GM12874 (cell line): ENCODE measurements around the gene HBG2.

Experiments
- TF ChIP-seq, protein P1 (sequence below): IDR thresholded peaks from 2 replicates; pipeline ENCODE4 v1.5.1; 2011; ENCODE audit warnings: low read depth, mild to moderate bottlenecking, control low read depth, low read length, moderate library complexity; ENCODE audit not compliant: insufficient read depth

Gene HBG2

DNA sequence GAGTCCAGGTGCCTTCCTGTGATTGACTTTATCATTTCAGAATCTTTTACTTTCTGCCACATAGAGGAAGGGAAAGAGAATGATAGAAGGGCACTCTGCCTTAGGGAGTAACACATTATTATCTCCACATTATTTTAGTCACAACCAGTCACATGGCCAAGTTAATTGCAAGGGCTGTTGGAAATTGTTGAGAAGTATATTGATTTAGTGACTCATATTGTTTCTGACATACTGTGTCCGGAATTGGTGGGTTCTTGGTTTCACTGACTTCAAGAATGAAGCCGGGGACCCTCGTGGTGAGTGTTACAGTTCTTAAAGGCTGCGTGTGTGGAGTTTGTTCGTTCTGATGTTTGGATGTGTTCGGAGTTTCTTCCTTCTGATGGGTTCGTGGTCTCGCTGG, 38.4 kb upstream of the HBG2 start:
- TF ChIP-seq, protein P1, sequence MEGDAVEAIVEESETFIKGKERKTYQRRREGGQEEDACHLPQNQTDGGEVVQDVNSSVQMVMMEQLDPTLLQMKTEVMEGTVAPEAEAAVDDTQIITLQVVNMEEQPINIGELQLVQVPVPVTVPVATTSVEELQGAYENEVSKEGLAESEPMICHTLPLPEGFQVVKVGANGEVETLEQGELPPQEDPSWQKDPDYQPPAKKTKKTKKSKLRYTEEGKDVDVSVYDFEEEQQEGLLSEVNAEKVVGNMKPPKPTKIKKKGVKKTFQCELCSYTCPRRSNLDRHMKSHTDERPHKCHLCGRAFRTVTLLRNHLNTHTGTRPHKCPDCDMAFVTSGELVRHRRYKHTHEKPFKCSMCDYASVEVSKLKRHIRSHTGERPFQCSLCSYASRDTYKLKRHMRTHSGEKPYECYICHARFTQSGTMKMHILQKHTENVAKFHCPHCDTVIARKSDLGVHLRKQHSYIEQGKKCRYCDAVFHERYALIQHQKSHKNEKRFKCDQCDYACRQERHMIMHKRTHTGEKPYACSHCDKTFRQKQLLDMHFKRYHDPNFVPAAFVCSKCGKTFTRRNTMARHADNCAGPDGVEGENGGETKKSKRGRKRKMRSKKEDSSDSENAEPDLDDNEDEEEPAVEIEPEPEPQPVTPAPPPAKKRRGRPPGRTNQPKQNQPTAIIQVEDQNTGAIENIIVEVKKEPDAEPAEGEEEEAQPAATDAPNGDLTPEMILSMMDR = no peak

DNA sequence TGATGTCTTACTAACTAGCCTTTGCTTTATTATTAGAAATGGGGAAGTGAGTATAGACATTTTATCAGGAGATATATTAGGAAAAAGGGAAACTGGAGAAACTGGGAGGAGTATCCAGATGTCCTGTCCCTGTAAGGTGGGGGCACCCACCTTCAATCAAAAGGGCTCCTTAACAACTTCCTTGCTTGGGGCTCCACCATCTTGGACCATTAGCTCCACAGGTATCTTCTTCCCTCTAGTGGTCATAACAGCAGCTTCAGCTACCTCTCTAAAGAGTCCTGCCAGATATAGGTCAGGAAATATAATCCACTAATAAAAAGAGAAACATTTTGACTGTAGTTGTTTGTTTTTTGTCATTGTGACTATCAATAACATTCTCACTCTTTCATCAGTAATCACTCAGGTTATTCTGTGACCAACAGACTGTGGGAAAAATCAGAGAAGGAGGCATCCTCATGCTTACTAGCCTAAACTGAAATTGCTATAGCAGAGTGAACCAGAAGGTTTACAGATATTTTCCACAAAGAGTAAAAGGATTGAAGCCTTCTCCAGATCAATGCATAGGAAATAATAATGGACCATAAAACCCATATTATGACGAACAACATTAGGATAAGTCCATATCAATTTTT, 36.7 kb upstream of the HBG2 start:
- TF ChIP-seq, protein P1 = peak; percentile 68

DNA sequence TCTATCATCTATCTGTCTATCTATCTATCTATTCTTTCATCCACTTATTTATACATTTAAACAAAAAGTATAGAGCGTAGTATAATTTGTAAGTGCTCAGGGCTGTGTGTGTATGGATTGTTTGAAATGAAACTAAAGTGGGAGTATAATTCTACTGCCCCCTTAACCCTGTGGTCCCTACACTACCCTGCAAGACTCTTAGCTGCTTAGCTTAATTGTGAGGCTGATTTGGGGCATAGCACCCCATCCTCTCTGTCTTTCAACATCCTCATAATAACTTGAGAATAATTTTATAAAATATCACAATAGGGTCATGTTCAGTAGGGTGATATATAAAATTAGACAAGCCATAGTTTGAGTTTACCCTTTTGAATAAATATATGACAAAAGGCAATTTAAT, 35.5 kb upstream of the HBG2 start:
- TF ChIP-seq, protein P1 = no peak

DNA sequence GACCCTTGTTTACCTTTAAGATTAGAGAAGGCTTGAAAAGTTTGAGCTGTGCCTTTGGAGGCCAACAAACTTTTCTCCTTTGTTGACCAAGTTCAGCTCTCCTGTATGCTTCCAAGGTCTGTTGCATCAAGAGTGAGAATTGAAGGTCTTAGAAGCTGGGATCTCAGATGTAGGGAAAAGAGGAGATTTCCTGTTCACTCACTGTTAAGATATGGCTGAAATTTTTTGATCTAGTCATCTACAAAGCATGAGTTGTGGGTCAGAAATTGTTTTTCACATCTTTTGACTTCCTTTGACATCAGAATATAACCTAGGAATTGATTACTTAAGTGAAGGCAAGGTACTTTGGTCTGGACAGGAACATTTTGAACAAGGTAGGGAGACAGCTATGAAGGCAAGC, 35.1 kb upstream of the HBG2 start:
- TF ChIP-seq, protein P1 = no peak

DNA sequence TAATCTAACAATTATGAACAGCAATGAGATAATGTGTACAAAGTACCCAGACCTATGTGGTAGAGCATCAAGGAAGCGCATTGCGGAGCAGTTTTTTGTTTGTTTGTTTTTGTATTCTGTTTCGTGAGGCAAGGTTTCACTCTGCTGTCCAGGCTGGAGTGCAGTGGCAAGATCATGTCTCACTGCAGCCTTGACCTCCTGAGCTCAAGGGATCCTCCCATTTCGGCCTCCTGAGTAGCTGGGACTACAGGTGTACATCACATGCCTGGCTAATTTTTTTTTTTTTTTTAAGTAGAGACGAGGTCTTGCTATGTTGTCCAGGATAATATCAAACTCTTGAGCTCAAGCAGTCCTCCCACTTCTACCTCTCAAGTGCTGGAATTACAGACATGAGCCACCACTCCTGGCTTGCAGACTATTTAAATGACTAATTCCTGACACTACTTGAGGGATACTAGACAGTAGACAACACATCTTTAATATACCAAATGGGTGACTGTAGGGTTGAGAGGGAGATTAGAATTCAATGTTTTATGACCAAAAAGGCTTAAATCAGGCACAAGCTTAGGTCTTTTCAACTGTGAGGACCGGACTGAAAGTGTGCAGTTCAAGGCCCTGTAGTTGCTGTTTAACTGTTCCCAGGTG, 34.4 kb upstream of the HBG2 start:
- TF ChIP-seq, protein P1 = no peak

DNA sequence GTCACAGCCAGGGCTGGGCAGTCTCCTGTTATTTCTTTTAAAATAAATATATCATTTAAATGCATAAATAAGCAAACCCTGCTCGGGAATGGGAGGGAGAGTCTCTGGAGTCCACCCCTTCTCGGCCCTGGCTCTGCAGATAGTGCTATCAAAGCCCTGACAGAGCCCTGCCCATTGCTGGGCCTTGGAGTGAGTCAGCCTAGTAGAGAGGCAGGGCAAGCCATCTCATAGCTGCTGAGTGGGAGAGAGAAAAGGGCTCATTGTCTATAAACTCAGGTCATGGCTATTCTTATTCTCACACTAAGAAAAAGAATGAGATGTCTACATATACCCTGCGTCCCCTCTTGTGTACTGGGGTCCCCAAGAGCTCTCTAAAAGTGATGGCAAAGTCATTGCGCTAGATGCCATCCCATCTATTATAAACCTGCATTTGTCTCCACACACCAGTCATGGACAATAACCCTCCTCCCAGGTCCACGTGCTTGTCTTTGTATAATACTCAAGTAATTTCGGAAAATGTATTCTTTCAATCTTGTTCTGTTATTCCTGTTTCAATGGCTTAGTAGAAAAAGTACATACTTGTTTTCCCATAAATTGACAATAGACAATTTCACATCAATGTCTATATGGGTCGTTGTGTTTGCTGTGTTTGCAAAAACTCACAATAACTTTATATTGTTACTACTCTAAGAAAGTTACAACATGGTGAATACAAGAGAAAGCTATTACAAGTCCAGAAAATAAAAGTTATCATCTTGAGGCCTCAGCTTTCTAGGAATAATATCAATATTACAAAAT, 33.7 kb upstream of the HBG2 start:
- TF ChIP-seq, protein P1 = no peak

DNA sequence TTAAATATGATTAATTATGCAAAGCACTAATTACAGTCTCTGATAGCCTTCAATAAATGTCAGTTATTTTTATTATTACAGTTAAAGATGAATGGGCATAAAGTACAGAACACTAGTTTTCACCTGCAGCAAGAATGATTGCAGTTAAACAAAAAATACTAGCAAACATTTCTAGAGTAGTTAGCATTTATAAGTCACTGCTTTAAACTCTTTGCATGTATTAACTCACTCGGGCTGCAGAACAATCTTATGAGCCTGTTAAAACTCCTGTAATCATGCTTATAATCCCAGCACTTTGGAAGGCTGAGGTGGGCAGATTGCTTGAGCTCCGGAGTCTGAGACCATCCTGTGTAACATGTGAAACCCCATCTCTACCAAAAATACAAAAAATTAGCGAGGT, 32.3 kb upstream of the HBG2 start:
- TF ChIP-seq, protein P1 = no peak
